IMR-90 (cell line): ENCODE measurements around the gene PITX1. TPM values are rescaled to one million over a fixed set of nuclear protein-coding genes. Genes with fewer than 3 reads are reported as not detected.

Experiments
- ATAC-seq: fragments of 200-7000 bp; cut with Tn5 transposase; 2 replicates; pipeline ENCODE4 v1.9.1; 2020; ENCODE audit warnings: low read depth, mild to moderate bottlenecking, moderate library complexity
- BruUV-seq: library from RNA; stranded (reverse); fragments of 400-500 nt; replicated peaks from 2 replicates; lab custom pipeline; 2021; lab: Mats Ljungman, UMichigan
- CTCF ChIA-PET: fragments of 300-600 bp; formaldehyde crosslinking; extraction: SDS; loops from one replicate; lab custom pipeline; 2021; ENCODE audit warnings: antibody characterized with exemption; lab: Yijun Ruan, JAX
- POLR2A ChIA-PET: fragments of 300-600 bp; sonication (Branson Sonifier 250); formaldehyde crosslinking; loops from one replicate; lab custom pipeline; 2022; ENCODE audit warnings: antibody characterized with exemption; ENCODE audit not compliant: unreplicated experiment; lab: Charles Lee
- DNase-seq: peaks from one replicate; pipeline ENCODE4 v3.0.0; 2013
- H2AFZ ChIP-seq: replicated peaks from 2 replicates; pipeline ENCODE3; 2013; ENCODE audit warnings: low read length, mild to moderate bottlenecking; ENCODE audit not compliant: poor library complexity
- H2AK5ac ChIP-seq: 2 replicates; pipeline ENCODE4 v1.6.1; 2013; ENCODE audit warnings: low read depth, low read length, inconsistent platforms
- H2AK9ac ChIP-seq: replicated peaks from 2 replicates; pipeline ENCODE3; 2013; ENCODE audit warnings: mild to moderate bottlenecking, low read depth, low read length, moderate library complexity; ENCODE audit not compliant: poor library complexity
- H2BK120ac ChIP-seq: 2 replicates; pipeline ENCODE4 v1.6.1; 2013; ENCODE audit warnings: low read depth, low read length, inconsistent platforms
- H2BK15ac ChIP-seq: 3 replicates; pipeline ENCODE4 v1.6.1; 2013; ENCODE audit warnings: low read depth, low read length, inconsistent platforms
- H2BK20ac ChIP-seq: 2 replicates; pipeline ENCODE4 v1.6.1; 2013; ENCODE audit warnings: low read depth, mild to moderate bottlenecking, inconsistent platforms, low read length, moderate library complexity
- H2BK5ac ChIP-seq: 2 replicates; pipeline ENCODE4 v1.6.1; 2013; ENCODE audit warnings: mild to moderate bottlenecking, low read depth, low read length, inconsistent platforms; ENCODE audit not compliant: poor library complexity, severe bottlenecking
- H3K14ac ChIP-seq: replicated peaks from 2 replicates; pipeline ENCODE4 v1.6.1; 2013; ENCODE audit warnings: low read depth, low read length, inconsistent platforms
- H3K18ac ChIP-seq: 2 replicates; pipeline ENCODE4 v1.6.1; 2013; ENCODE audit warnings: low read depth, low read length, control low read depth
- H3K23ac ChIP-seq: 2 replicates; pipeline ENCODE4 v1.6.1; 2013; ENCODE audit warnings: low read depth, low read length, inconsistent platforms
- H3K27ac ChIP-seq: 2 replicates; pipeline ENCODE4 v1.5.1; 2013; ENCODE audit warnings: mild to moderate bottlenecking, control low read depth, low read length; ENCODE audit not compliant: insufficient read depth
- H3K27me3 ChIP-seq: 2 replicates; pipeline ENCODE4 v1.6.1; 2013; ENCODE audit warnings: low read length; ENCODE audit not compliant: control insufficient read depth, insufficient read depth
- H3K36me3 ChIP-seq: 2 replicates; pipeline ENCODE4 v1.6.1; 2013; ENCODE audit warnings: low read length, mixed read lengths; ENCODE audit not compliant: control insufficient read depth, insufficient read depth
- H3K4ac ChIP-seq: 2 replicates; pipeline ENCODE4 v1.6.1; 2013; ENCODE audit warnings: low read depth, low read length, inconsistent platforms
- H3K4me1 ChIP-seq: 2 replicates; pipeline ENCODE4 v1.6.1; 2013; ENCODE audit warnings: low read length, mixed read lengths; ENCODE audit not compliant: control insufficient read depth, insufficient read depth
- H3K4me2 ChIP-seq: 2 replicates; pipeline ENCODE4 v1.6.1; 2013; ENCODE audit warnings: low read depth, mild to moderate bottlenecking, control low read depth, low read length, moderate library complexity
- H3K4me3 ChIP-seq: 2 replicates; pipeline ENCODE4 v1.5.1; 2013; ENCODE audit warnings: low read depth, mild to moderate bottlenecking, control low read depth, low read length, moderate library complexity; ENCODE audit not compliant: insufficient read depth
- H3K56ac ChIP-seq: 2 replicates; pipeline ENCODE4 v1.6.1; 2013; ENCODE audit warnings: low read length, inconsistent platforms; ENCODE audit not compliant: insufficient read depth; ENCODE audit errors: extremely low read depth
- H3K79me1 ChIP-seq, 2 experiments: 2 replicates each; pipeline ENCODE4 v1.6.1; 2013; ENCODE audit warnings: low read length in 2 of 2, inconsistent platforms in 1 of 2, low read depth in 1 of 2
- H3K9ac ChIP-seq: 2 replicates; pipeline ENCODE4 v1.6.1; 2013; ENCODE audit warnings: low read depth, low read length, control low read depth
- H3K9me1 ChIP-seq: 2 replicates; pipeline ENCODE4 v1.6.1; 2013; ENCODE audit warnings: low read length, inconsistent platforms; ENCODE audit not compliant: insufficient read depth
- H3K9me3 ChIP-seq: 2 replicates; pipeline ENCODE4 v1.6.1; 2013; ENCODE audit warnings: low read length; ENCODE audit not compliant: control insufficient read depth, insufficient read depth
- H4K20me1 ChIP-seq: 2 replicates; pipeline ENCODE4 v1.6.1; 2013; ENCODE audit warnings: low read length, inconsistent platforms; ENCODE audit not compliant: insufficient read depth
- H4K5ac ChIP-seq: 2 replicates; pipeline ENCODE4 v1.6.1; 2013; ENCODE audit warnings: mild to moderate bottlenecking, low read depth, low read length, control low read depth
- H4K8ac ChIP-seq, 2 experiments: 2 replicates each; pipeline ENCODE4 v1.6.1; 2013; ENCODE audit warnings: low read depth in 2 of 2, low read length in 2 of 2, control low read depth in 1 of 2, inconsistent platforms in 1 of 2
- H4K91ac ChIP-seq: 2 replicates; pipeline ENCODE4 v1.6.1; 2013; ENCODE audit warnings: low read depth, low read length, inconsistent platforms; ENCODE audit not compliant: insufficient read depth
- BHLHE40 ChIP-seq: fragments of 150-350 bp; IDR thresholded peaks from 2 replicates; pipeline ENCODE4 v1.6.1; 2016; ENCODE audit warnings: mild to moderate bottlenecking, low read depth, low read length
- CHD1 ChIP-seq: IDR thresholded peaks from 2 replicates; pipeline ENCODE4 v1.6.1; 2012; ENCODE audit warnings: low read depth, low read length, improper control_type of control experiment
- FOS ChIP-seq: fragments of 150-350 bp; IDR thresholded peaks from 2 replicates; pipeline ENCODE4 v1.6.1; 2016; ENCODE audit warnings: low read depth, low read length
- MAFK ChIP-seq: IDR thresholded peaks from 2 replicates; pipeline ENCODE4 v1.6.1; 2012; ENCODE audit warnings: low read depth, low read length, improper control_type of control experiment
- MAZ ChIP-seq: IDR thresholded peaks from 2 replicates; pipeline ENCODE4 v1.6.1; 2012; ENCODE audit warnings: low read depth, mild to moderate bottlenecking, low read length, improper control_type of control experiment, moderate library complexity, borderline replicate concordance
- MXI1 ChIP-seq: IDR thresholded peaks from 2 replicates; pipeline ENCODE4 v1.6.1; 2012; ENCODE audit warnings: low read depth, mild to moderate bottlenecking, low read length, moderate library complexity, borderline replicate concordance
- POLR2A ChIP-seq: IDR thresholded peaks from 2 replicates; pipeline ENCODE4 v1.6.1; 2012; ENCODE audit warnings: mild to moderate bottlenecking, low read depth, low read length
- RAD21 ChIP-seq: IDR thresholded peaks from 2 replicates; pipeline ENCODE4 v1.6.1; 2012; ENCODE audit warnings: low read length, improper control_type of control experiment
- RCOR1 ChIP-seq: IDR thresholded peaks from 2 replicates; pipeline ENCODE4 v1.6.1; 2012; ENCODE audit warnings: mild to moderate bottlenecking, low read length, improper control_type of control experiment; ENCODE audit not compliant: insufficient replicate concordance
- RFX5 ChIP-seq: IDR thresholded peaks from 2 replicates; pipeline ENCODE4 v1.8.0; 2012; ENCODE audit warnings: low read depth, mild to moderate bottlenecking, low read length, moderate library complexity
- SMC3 ChIP-seq: fragments of 150-350 bp; IDR thresholded peaks from 2 replicates; pipeline ENCODE4 v1.6.1; 2016; ENCODE audit warnings: low read depth, mild to moderate bottlenecking, antibody characterized with exemption, low read length, moderate library complexity
- WGBS, 2 experiments: methylation state at CpG; one replicate each; pipeline versions ENCODE4 v1.1.5 to v1.1.7; 2013; ENCODE audit warnings: missing lambda C conversion rate in 2 of 2; ENCODE audit not compliant: insufficient read length in 1 of 2; ENCODE audit errors: extremely low coverage in 2 of 2; 5-methylcytosine and 5-hydroxymethylcytosine counted together
- dilution Hi-C: fragments of 300-500 bp; cut with HindIII; formaldehyde crosslinking; loops from one replicate; pipeline ENCODE4 v1.14.3; 2018; ENCODE audit warnings: low sequenced_read_pairs; ENCODE audit not compliant: unreplicated experiment
- in situ Hi-C: fragments of 300-500 bp; cut with MboI; formaldehyde crosslinking; loops from 3 replicates; pipeline ENCODE4 v1.14.3; 2019; ENCODE audit warnings: low sequenced_read_pairs, inconsistent platforms, mixed read lengths
- intact Hi-C: fragments of 100-400 bp; cut with micrococcal nuclease; formaldehyde crosslinking; loops from 2 replicates; pipeline ENCODE4 v1.10.0; 2022
- polyA plus RNA-seq, 3 experiments: library from polyadenylated mRNA; depleted of rRNA; stranded (reverse); fragments of >200 nt; gene quantifications; 2 replicates each; pipeline ENCODE4 v1.2.3, GENCODE V29; 2012; ENCODE audit warnings: low replicate concordance in 1 of 3
- total RNA-seq: library from RNA; depleted of rRNA; stranded (reverse); fragments of >200 nt; gene quantifications from 2 replicates; pipeline ENCODE4 v1.2.3, GENCODE V29; 2012
- TF ChIP-seq, protein P1 (sequence below): conservative IDR thresholded peaks from 2 replicates; pipeline ENCODE4 v1.5.1; 2012; ENCODE audit warnings: mild to moderate bottlenecking, low read depth, low read length, improper control_type of control experiment
- TF ChIP-seq, protein P2 (sequence below): fragments of 150-350 bp; IDR thresholded peaks from 2 replicates; pipeline ENCODE4 v1.6.1; 2017; ENCODE audit warnings: mild to moderate bottlenecking, antibody characterized with exemption, low read length, low read depth

Gene PITX1
- total and polyA plus RNA-seq, 2 of the 4 experiments (the other 2 are of a cell fraction) = 10.4 to 29.8 TPM

DNA sequence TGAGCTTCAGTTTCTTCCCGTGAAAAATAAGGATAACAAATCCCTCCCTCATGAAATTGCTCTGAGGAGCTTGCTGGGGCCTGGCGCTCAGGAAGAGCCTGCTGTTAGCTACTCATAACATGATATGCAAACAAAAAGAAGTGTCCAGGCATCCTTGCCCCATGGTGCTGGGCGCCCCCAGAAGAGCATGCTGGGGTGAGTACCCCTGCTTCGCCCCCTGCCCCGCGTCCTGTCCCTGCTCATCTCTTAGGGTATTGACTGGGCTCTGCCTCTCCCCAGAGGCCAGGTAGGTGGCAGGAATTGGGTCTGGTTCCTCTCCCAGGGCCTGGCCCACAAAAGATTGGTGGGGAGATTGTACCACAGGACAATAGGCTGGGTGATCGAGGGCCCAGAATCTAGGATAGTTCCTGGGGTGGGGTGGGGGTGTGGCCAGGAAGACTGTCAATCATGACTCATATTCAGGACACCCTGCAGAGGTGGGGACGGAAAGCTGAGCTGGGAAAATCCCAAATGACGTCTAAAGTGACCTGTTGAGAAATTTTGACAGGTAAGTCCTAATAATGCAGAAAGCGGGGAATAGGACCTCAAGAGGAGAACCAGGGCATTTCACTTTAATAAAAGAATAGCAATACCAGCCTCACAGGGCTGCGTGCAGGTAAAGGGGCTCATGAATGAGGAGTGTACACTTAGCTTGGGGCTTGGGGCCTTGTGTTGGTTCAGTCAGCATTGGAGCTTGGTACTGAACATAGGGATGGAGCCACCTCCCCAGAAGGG, 8.9 kb downstream of the PITX1 start (continued):
- no peak for TF ChIP-seq MAFK

DNA sequence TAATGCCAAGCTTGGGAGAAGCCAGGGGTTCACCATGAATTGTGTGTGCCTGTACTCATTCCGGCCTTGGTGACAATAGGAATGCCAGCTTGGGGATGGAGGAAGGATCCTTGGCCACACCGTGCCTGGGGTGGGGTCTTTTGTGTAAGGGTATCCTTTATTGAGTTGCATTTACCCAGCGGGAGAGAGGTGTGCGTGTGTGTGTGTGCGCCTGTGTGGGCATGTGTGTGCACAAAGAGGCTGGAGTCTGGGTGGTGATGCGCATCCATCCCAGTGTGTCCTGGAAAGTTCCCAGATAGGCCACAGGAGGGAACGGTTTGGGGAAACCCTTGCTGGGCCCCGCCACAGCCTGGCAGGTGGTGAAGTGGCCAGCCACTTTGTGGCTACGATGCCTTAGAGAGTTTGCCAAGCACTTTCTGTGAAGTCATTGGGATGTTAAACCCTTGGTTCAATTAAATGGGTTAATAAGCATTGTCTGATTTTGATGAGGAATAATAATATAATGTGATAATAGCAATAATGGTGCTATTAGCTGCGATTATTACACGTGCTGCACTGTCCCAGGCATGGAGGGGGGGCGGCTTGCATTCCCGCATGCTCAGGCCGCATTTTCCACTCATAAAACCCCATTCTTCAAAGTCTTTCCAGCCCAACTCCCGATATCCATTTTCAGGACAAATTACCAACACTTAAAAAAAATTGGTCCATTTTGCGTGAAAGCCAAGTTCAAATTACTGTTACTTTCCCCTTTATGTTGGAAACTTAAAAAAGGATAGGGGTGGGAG, 13.7 kb downstream of the PITX1 start:
- Histone ChIP-seq H2BK20ac (no peak overlapping the region), H3K9ac (no peak overlapping the region), H2BK5ac (no peak overlapping the region), H2BK120ac (no peak overlapping the region), H3K4me2 (no peak overlapping the region), H3K9me1 (0 out of 2 replicates have a peak, but pooled peaks cover under 1% of the 10 kb centered on the region), H3K18ac (no peak overlapping the region), H3K4me1 (no peaks in the 10 kb centered on the region; the same call in 1 of the 2 replicates), H2BK15ac (no peak overlapping the region), H3K14ac (no peak overlapping the region), H3K79me1 (peaks cover under 1 to 19% of the 10 kb centered on the region in 2 experiments), H2AK5ac (no peak overlapping the region), H4K91ac (no peak overlapping the region), H2AFZ (no peak overlapping the region), H3K4me3 (no peak overlapping the region), H3K56ac (no peak overlapping the region), H4K20me1 (peaks cover 12% of the 10 kb centered on the region), H3K27me3 (no peaks in the 10 kb centered on the region), H3K36me3 (peaks cover 8% of the 10 kb centered on the region; the same call in 1 of the 2 replicates), H3K23ac (no peak overlapping the region), H4K8ac (no peak overlapping the region), H3K9me3 (no peaks in the 10 kb centered on the region), H4K5ac (no peak overlapping the region), H2AK9ac (no peak overlapping the region), H3K4ac (no peak overlapping the region), H3K27ac (no peak overlapping the region)
- intact Hi-C loops = no loop called here
- BruUV-seq = no TSS peak
- 60% methylated on average over 3 of the region's 16 CpGs; no CpG with 5 or more reads in 1 of the 2 experiments for WGBS, 2 experiments
- ATAC-seq (no peak), DNase-seq (no peak)
- in situ Hi-C loops = no loop called here
- ChIA-PET POLR2A (no interaction called here), CTCF (no interaction called here)
- dilution Hi-C loops = no loop called here
- TF ChIP-seq BHLHE40 (no peak), POLR2A (no peak), CHD1 (no peak), FOS (no peak), MXI1 (no peak), MAZ (no peak), RCOR1 (no peak), SMC3 (no peak), RAD21 (no peak), RFX5 (no peak)
- TF ChIP-seq, protein P1, sequence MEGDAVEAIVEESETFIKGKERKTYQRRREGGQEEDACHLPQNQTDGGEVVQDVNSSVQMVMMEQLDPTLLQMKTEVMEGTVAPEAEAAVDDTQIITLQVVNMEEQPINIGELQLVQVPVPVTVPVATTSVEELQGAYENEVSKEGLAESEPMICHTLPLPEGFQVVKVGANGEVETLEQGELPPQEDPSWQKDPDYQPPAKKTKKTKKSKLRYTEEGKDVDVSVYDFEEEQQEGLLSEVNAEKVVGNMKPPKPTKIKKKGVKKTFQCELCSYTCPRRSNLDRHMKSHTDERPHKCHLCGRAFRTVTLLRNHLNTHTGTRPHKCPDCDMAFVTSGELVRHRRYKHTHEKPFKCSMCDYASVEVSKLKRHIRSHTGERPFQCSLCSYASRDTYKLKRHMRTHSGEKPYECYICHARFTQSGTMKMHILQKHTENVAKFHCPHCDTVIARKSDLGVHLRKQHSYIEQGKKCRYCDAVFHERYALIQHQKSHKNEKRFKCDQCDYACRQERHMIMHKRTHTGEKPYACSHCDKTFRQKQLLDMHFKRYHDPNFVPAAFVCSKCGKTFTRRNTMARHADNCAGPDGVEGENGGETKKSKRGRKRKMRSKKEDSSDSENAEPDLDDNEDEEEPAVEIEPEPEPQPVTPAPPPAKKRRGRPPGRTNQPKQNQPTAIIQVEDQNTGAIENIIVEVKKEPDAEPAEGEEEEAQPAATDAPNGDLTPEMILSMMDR = no peak
- TF ChIP-seq, protein P2, sequence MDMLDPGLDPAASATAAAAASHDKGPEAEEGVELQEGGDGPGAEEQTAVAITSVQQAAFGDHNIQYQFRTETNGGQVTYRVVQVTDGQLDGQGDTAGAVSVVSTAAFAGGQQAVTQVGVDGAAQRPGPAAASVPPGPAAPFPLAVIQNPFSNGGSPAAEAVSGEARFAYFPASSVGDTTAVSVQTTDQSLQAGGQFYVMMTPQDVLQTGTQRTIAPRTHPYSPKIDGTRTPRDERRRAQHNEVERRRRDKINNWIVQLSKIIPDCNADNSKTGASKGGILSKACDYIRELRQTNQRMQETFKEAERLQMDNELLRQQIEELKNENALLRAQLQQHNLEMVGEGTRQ = no peak
